Measurements from ENCODE around the gene SSR2.

SSR2 gene

DNA sequence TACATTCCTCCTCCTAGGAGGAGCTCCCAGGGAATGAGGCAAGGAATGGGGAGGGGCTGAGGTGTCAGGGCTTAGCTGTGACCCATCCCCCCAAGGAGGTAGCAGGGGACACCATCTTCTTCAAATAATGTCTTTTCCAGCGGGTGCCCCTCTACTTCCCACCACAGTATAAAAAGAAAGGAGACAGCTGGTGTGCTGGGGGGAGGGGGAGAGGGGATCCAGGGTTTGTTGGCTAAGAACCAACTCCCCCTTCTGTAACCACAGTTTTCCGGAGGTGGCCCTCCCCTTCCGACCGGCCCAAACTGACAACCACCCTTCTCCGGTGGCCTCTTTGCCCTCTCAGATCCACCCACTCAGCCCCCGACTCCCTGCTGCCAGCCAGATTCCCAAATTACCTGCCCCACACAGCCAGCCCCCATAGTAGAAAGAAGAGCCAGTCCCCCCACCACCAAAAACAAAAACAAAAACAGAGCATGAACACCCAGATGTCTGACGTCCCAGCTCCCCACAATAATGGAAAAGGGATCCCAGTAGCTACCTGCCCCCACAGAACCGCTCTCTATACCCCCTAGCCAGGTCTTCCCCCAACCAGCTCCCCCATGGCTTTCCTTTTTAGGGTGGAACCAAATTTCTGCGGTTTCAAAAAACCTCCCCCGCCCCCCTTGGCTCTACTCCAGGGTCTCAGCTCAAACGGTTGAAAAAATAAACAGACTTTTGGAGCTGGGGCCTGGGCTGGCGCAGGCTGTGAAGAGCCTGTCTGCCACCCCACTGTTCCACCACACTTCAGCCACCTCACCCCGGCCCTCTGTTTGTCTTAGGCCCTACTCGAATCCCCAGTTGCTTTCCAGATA, 44.5 kb downstream of the SSR2 start:
- in situ Hi-C loops (cut with MboI; ENCODE audit: low sequenced_read_pairs): no loop called here

DNA sequence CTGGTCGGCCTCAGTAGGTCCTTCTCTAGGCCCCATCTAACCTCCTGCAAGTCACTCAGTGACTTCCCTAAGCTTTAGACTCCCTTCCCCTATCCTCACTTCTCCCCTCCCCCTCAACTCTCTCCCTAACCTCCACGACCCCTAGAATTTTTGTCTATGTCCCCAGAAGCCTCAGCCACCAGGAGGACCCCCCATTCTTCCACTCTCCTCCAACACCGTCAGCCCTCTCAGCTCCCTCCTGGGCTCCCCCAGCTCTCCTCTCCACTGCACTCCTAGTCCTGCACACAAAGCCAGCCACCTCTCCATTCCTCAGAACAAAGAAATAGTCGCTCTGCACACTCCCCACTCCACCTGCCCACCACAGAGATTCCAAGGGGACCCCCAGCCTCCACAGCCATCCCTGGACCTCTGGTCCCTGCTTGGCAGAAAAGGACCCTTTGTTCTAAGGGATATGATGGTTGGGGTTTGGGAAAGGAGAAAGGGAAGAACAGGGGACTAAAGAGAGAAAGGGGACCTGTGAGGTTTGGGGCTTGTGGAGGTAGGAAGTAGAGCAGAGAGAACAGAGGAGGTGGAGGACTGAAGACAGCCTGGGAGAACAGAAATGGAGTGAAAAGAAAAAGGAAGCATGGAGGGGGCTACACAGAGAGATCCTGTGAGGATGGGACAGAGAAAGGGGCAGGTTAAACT, 45.2 kb downstream of the SSR2 start:
- in situ Hi-C loops (cut with MboI; ENCODE audit: low sequenced_read_pairs): no loop called here

DNA sequence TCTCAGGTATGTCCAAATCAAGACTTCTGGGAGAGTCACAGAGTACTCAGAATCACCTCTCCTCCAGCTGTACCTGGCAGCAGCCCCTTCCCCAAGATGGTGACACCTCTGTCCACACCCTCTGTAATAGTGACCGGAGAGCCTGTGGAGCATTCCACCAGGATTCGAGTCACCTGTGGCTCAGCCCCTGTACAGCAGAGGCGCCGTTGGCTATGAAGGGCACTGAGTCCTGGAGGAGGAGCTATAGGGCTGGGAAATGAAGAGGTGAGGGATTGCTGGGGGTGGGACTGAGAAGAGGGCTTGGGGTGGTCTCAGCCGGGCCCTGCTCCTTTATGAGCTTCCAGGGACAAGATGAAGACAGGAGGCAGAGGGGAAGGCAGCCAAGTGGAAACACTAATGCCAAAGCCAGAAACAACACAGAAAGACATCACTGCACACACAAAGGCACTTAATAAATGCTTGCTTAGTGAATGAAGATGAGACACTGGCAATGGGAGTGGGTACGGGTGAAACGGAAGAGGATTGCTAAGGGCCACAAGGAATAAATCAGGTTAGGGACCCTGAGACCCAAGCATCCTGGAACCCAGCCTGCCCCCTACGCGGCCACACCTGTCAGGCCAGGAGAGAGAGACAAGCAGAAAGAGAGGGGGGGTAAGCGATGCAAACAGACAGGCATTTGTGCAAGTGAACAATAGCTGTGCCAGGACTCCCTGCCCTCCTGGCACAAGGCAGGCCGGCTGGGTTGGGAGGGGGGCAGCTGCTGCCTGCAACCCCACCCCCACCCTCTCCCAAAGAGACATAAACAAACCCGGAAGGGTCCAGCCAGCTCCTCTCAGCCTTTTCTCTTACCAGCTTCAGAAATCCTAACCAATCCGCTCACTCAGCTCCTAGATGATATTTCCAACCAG, 46.3 kb downstream of the SSR2 start:
- in situ Hi-C loops (cut with MboI; ENCODE audit: low sequenced_read_pairs): no loop called here

DNA sequence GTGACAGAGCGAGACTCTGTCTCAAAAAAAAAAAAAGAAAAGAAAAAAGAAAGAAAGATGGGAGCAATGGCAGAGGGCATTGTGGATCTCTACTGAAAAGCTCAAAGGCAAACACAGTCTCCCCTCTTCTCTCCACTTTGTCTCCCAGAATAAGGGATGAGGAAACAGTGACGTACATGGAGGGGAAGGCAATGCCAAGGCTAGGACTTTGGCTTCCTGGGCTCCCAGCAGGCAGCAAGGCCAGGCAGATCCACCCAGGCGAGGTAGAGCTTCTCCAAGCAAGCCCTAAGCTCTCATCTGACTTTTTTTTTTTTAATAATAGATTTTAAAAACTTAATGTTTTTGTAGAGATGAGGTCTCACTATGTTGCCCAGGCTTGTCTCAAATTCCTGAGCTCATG, 47.0 kb downstream of the SSR2 start:
- in situ Hi-C loops (cut with MboI; ENCODE audit: low sequenced_read_pairs): no loop called here

DNA sequence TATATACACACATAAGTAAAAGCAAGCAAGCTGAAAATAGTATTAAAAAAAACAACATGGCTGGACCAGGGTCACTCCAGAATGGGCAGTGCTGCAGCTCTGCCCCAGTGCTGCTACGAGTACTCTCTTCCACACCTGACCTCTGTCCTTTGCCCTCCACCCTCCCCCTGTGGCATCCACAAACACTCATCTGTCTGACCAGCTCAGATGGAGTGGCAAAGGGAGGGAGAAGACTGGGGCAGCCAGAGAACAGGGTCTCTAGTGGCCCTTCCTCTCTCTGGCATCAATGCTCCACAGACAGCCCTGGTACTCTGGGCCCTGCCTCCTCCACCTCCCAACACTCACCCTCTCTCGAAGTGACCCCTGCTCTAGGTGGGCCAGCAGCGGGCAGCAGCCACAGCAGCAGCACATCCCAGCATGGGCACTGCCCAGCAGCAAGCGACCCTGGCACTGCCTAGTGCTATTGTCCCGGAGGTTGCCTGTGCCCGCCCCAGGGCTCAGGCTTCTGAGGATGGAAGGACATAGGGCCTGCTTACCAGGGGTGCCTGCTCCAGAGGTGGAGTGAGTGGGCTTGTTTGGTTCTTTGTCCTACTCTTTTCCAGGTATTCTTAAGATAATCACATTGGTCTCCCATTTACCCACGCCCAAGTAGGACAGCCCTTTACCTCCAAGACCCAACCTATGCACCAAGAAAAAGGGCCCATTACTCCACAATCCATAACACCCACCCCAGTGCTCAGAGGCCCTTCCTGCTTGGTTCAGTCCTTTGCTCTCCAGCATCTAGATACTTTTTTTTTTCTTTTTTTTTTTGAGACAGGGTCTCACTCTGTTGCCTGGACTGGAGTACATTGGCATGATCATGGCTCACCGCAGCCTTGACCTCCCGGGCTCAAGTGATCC, 48.6 kb downstream of the SSR2 start:
- in situ Hi-C loops (cut with MboI; ENCODE audit: low sequenced_read_pairs): no loop called here

DNA sequence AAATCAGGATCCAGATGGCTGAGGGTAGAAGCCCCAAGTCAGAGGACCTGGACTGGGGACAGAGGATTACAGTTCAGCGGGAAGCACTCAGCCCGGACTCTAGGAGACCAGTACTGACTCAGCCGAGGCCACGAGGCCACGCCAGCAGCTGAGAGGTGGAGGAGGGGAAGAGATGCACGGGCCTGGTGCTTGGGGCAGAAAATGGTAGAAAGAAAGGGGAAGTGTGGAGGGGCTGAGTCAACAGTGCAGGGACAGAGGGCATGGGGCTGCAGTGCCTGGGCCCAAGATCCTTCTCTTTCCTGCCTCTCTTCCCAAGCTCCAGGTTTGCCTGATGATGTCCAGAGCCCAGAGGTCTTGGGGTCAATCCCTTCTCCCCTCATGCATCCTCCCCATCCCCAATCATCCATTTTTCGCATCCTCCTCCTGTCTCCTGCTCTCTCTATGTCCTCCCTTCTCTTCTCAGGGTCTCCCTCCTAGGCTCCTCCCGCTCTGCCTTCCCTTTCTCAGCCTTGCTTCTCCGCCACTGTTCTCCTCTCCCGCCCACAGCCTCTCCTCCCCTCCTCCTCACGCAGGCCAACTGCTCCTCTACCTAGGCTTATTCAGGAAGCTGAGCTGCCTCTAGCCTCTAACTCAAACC, 50.1 kb downstream of the SSR2 start:
- in situ Hi-C loops (cut with MboI; ENCODE audit: low sequenced_read_pairs): no loop called here

DNA sequence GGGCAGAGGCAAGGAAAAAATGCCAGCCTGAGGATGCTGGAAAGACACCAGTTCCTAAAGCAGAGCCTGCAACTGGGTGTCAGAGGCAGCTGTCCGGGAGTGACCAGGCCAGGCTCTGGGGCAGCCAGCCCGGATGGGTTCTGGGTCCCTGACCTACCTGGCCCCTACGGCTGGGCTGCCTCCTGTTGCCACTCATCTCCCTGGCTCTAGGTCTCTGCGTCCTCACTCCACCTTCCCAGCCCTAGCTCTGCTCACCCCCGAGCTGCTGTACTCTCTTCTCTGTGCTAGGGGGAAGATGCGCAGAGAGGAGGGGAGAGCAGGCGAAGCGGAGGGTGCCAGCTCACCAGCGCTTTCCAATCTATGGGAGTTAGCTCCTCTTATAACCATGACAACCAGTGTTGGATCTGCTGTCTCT, 51.4 kb downstream of the SSR2 start:
- in situ Hi-C loops (cut with MboI; ENCODE audit: low sequenced_read_pairs): no loop called here

DNA sequence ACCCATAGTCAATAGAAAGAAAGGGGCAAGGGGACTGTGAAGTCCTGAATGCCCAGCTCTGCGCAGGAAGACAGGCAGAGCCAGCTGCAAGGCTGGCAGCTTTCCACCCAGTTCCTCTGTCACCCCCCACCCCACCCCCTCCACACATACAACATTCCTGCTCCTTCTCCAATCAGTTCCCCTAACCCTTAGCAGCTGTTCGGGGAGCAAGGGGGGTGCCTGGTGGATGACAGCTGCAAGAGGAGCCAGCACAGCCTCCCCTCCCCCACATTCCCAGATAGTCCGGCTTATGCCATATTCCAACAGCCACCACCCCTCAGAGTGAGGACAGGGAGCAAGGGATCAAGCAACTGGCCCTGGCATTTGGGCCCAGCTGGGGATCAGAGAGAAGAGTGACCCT, 52.1 kb downstream of the SSR2 start:
- in situ Hi-C loops (cut with MboI; ENCODE audit: low sequenced_read_pairs): no loop called here

DNA sequence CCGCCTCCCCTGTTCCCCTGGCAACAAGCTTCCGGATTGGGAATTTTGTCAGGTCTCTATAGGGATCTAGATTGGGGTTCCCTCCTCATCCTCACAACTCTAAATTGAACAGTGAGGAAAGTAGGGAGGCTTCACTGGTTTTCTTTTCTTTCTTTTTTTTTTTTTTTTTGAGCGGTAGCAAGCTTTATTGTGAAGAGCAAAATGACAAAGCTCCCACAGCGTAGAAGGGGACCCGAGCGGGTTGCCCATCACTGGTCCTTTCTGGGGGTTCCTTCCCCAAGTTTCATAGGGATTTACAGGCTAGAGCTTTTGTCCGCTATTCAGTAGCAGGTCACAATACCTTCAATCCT, 52.7 kb downstream of the SSR2 start:
- in situ Hi-C loops (cut with MboI; ENCODE audit: low sequenced_read_pairs): no loop called here

DNA sequence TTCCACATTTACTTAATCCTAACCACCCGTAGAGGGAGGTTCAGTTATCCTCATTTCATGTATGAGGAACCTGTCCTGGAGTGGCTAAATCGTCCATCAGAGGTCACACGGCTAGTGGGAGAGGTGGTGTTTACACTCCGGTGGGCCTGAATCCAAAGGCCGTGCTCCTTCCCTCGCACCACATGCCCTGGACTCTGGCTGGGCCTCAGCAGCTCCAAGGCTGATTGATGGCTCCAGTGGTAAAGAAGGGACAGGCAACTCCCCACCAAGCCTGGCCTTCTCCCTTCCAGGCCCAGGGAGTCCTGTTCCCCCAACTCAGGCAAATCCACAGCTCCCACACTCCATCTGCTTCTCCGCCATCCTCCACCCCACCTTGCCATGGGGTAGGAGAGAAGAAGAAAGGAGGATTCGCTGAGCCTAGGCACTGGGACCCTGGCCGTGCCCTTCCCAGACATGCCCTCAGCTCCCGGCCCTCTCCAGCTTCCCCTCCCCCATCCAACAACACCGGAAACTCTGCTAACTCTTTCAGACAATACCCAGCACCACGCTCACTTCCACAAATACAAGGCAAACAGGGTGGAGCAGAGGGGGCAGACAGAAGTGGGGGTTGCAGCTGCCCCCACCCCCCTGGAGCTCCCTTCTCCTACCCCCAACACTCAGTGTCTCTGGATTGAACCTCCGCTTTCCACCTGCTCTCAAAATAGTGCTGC, 53.3 kb downstream of the SSR2 start:
- in situ Hi-C loops (cut with MboI; ENCODE audit: low sequenced_read_pairs): no loop called here

DNA sequence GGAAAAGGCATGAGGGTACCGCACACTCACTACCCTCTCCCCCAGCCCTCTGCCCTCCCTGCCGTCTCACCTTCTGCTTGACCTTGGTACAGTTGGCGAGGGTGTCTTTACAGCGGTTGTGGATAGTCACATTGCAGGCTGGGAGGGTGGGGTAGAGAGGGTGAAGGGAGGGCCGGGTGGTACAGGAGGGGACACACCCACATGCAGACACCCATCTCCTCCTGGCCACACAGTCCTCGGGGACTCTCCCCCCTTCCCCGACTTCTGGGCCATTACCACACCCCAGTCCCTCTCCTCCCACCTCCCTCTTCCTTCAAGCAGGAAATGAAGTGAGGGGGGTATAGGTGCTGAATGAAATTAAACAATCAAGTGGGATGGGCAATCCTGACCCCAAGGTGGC, 54.0 kb downstream of the SSR2 start:
- in situ Hi-C loops (cut with MboI; ENCODE audit: low sequenced_read_pairs): no loop called here

DNA sequence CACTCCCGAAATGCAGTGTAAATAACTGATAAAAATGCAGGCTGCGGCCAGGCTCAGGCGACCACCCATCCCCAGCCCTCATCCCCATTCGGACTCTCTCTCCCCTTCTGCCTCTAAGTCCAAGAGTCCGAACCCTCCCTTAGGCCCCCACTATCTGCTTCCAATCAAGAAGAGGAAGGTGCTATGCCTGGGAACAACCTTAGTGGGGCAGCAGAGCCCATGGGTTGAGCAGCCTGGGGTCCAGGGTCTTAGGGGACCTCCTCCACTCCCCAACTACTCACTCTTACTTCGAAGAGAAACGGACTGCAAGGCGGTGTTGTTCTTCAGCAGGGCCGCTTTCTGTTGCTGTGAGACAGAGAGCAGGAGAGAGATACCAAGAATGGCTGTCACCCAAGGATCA, 54.6 kb downstream of the SSR2 start:
- in situ Hi-C loops (cut with MboI; ENCODE audit: low sequenced_read_pairs): no loop called here

DNA sequence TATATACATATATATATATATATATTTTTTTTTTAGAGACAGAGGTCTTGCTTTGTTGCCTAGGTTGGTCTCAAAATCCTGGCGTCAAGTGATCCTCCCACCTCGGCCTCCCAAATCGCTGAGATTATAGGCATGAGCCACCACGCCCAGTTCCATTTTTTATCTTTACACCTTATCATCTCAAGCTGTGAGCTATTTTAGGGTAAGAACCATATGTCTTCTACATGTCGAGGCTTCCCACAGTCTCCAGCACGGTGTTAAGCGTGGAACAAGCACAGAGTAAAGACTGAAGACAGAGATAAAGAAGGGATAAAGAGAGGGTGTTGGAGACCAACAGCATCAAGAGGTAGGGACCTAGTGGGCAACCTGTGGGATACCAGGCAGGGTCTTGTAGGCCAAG, 56.6 kb downstream of the SSR2 start:
- in situ Hi-C loops (cut with MboI; ENCODE audit: low sequenced_read_pairs): no loop called here

DNA sequence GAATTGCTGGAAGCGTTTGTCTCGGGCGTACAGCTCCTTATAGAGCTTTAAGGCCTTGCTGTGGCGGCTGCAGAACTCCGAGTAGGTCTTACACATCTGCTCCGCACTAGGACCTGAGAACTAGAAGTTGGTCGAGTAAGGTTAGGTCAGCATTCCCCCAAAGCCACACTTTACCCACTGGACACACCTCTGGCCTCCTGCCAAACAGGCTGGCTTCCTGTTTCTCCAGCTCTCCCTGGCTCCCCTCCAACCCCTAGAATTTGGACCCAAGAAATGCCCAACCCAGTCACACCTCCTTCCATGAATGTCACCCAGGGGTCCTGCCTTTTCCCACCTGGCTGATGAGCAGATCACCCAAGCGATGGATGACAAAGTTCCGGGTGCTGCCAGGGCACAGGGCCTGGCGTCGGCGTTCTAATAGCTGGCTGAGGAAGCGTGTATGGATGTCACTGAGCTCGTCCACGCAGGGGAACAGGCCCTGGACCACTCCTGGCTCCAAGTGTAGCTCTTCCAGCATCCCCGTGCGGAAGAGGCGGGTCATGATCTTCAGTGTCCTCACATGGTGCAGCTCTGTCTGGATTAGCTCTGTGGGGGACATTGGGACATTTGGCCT, 58.0 kb downstream of the SSR2 start:
- in situ Hi-C loops (cut with MboI; ENCODE audit: low sequenced_read_pairs): no loop called here

DNA sequence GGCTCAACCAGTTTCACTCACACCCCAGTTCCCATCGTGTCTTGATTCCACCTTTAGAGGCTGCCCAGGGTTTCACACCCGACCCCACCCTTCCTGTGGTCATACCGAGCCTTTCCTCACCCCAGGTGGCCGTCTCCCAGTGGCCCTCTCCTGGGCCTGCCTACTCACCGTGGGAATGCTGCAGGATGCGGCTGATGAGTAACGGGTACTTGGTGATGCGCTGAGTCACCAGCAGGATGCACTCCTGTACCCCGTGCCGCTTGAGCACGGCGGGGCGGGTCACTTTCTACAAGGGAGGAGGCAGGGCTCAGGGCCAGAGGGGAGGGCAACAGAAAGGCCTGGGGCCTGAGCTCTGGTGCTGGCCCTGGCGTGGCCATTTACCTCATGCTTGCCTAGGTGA, 58.8 kb downstream of the SSR2 start:
- in situ Hi-C loops (cut with MboI; ENCODE audit: low sequenced_read_pairs): no loop called here

DNA sequence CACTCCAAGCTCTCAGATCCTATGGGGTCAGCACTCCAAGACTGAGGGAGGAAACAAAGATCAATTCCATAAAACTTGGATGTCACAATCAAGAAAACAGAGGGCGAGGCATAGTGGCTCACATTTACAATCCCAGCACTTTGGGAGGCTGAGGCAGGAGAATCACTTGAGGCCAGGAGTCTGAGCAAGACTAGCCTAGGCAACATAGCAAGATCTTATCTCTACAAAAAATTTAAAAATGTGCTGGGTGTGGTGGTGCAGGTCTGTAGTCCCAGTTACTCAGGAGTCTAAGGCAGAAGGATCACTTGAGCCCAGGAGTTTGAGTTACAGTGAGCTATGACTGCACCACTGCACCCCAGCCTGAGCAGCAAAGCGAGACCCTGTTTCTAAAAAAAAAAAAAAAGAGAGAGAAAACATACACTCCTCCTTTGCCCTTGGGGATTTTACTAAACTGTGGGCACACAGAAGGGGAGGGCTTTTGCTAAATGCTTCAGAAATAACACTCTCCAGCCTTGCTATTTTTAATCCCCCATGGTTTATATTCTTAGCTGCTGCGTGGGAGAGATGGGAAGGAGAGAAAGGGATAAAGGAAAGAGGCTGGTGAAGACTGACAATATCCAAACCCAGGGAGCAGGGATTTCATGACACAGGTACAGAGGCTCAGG, 60.5 kb downstream of the SSR2 start:
- in situ Hi-C loops (cut with MboI; ENCODE audit: low sequenced_read_pairs): no loop called here
